GM12873 (cell line): ENCODE measurements around the gene SS18L1.

ENCODE experiments used
- TF ChIP-seq, protein P1 (sequence below): IDR thresholded peaks from 2 replicates; pipeline ENCODE4 v1.5.1; 2012; ENCODE audit warnings: low read depth, mild to moderate bottlenecking, moderate library complexity, low read length, control low read depth; ENCODE audit not compliant: insufficient read depth; ENCODE audit errors: missing control alignments

SS18L1 gene

DNA sequence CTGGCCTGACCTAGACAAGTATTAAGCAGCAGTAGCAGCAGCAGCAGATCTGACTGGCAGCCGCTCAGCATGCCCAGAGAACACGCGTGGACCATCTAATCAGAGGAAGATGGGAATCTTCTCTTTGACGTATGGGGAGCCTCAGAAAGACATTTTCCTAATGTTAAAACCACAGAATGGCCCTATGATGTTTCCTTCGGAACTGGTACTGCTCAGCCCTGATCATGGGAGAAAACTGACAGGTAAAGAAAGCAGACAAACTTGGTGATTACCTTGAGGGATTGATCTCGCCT, 6.5 kb upstream of the SS18L1 start:
- TF ChIP-seq, protein P1, sequence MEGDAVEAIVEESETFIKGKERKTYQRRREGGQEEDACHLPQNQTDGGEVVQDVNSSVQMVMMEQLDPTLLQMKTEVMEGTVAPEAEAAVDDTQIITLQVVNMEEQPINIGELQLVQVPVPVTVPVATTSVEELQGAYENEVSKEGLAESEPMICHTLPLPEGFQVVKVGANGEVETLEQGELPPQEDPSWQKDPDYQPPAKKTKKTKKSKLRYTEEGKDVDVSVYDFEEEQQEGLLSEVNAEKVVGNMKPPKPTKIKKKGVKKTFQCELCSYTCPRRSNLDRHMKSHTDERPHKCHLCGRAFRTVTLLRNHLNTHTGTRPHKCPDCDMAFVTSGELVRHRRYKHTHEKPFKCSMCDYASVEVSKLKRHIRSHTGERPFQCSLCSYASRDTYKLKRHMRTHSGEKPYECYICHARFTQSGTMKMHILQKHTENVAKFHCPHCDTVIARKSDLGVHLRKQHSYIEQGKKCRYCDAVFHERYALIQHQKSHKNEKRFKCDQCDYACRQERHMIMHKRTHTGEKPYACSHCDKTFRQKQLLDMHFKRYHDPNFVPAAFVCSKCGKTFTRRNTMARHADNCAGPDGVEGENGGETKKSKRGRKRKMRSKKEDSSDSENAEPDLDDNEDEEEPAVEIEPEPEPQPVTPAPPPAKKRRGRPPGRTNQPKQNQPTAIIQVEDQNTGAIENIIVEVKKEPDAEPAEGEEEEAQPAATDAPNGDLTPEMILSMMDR, result no peak

DNA sequence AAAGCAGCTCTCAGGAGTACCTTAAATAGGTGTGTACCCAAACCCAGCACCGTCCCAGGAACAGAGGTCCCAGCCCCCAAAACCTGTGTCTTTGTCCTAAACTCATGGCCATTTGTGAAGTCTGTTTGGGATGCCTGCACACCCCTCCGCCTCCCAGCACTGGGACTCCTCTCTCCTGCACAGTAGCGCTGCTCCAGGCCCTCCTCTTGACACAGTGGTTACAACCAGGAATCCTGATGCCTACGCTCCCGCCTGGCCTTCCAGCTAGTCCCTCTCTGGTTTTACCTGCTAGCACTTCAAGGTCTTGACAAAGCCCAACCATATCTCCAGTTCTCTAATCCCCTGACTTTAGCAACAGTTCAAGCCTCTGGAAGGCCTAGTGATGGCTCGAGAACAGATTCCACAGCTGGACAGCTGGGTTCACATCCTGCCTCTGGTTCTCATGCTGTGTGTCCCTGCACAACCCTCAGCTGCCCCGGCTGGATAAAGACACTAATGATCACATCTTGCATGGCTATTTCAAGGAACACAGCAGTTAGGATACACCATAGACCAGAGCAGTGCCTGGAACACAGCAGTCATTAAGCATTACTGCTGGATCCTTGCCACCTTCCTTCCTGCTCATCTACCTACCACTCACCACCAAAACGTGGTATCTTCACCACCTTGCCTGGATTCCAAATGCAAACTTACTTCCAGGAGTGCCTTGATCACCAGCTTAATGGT, 5.9 kb upstream of the SS18L1 start:
- TF ChIP-seq, protein P1, result no peak

DNA sequence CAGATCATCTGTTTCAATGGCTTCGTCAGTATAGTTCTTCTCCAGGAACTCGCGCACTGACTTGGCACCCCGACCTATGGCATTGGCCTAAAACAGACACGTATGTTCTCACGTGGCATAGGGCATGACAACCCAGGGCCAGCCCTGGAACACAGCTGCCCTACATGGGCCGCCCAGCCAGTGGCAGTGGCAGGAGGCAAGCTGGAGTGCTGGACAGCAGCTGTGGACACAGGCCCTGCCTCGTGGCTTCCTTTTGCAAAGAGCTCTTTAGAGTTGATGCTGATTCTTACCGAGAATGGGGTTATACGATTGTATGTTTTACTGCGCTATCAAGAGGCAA, 5.4 kb upstream of the SS18L1 start:
- TF ChIP-seq, protein P1, result no peak

DNA sequence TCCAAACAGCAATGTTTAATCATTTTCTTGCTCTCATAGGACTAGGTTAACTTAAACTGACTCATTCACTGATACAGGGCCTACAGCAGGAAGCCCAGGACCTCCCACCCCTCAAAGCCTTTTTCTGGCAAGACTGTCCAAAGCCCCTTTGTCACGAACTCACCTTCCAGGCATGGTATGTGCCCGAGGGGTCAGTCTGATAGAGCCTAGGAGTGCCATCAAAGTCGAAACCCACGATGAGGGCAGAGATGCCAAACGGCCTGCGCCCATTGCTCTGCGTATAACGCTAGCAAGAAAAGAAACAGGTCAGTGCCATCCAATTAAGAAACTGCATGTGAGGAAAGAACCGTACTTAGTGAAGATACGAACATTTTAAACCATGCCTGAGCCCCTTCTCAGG, 4.7 kb upstream of the SS18L1 start:
- TF ChIP-seq, protein P1, result no peak

- TF ChIP-seq, protein P1, result no peak
Observed at GRCh38 chr20:62139636-62140035, 3.9 kb upstream of the SS18L1 start.

GRCh38 chr20:62141043-62141396, 2.5 kb upstream of the SS18L1 start:
- TF ChIP-seq, protein P1, result no peak

DNA sequence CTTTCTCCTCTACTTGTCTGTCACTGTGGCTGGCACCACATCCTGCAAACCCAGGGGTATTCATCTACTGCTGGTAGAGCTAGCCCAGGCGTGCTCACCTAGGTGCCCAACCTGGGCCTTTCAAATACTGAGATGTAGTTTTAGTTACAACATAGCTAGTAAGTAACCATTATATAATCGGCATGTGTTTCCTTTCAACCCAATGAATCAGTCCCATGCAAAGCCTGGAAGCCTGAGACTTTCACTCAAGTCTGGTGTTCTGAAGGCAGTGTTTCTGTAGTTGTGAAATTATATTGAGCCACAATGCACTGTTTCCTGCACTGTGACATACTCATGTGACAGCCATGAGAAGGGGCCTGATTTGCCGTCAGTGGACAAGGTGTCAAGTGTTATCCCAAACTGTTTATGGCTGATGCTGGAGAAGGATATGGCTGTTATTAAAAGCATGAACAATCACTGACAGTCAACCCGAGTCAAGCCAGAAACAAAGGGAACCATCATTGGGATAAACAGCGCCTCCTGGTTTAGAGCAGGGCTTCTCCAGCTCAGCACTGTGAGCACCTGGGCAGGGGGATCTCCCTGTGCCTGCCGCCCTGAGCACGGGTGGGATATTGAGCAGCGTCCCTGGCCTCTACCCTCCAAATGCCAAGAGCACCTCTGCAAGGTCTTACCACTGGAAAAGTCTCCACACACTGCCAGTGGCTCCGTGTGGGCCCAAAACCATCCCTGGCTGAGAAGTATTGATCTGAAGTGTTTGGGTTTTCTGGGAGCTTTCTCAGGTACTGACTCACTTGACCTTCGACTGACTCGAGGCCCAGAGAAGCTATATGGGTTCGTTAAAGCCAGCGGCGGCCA, 1.9 kb upstream of the SS18L1 start:
- TF ChIP-seq, protein P1, result peak; percentile 43
